ENCODE results near the gene PRR22.

- TF ChIP-seq ZNF274 (IDR thresholded peaks at IDR 0.05; ENCODE audit: low read depth, low read length) (no peak), SUZ12 (IDR thresholded peaks at IDR 0.05; ENCODE audit: extremely low read depth, insufficient read depth, insufficient read length) (no peak), YY1 (IDR thresholded peaks at IDR 0.05; ENCODE audit: insufficient read depth, insufficient read length) (no peak)
Observed at GRCh38 chr19:5767949-5768348, 16.6 kb downstream of the PRR22 start.
